CD4-positive, alpha-beta T cell treated with Interleukin-10 for 1 hour (primary cell): Measurements from ENCODE around the gene TASP1.
"Not testable (repeated sequence)": the region's sequence is repeated elsewhere in the genome, so short reads cannot be mapped to it uniquely, and the experiment has no call there.

Experiments
- DNase-seq: peaks from one replicate; pipeline ENCODE4 v3.0.0-alpha.2; 2020

The TASP1 gene

GRCh38 chr20:13648291-13649228 lies 9.8 kb upstream of the TASP1 start:
- no peak for DNase-seq

- DNase-seq: no peak
Observed at GRCh38 chr20:13644010-13644409, 5.3 kb upstream of the TASP1 start.

- no peak for DNase-seq
Observed at GRCh38 chr20:13639150-13639497, 392 bp upstream of the TASP1 start.

- DNase-seq: no peak
Observed at GRCh38 chr20:13638162-13638495, 603 bp downstream of the TASP1 start.

GRCh38 chr20:13632431-13632830 lies 6.3 kb downstream of the TASP1 start:
- no peak for DNase-seq

GRCh38 chr20:13627525-13627924 lies 11.2 kb downstream of the TASP1 start:
- DNase-seq: not testable (repeated sequence)

GRCh38 chr20:13626724-13627123 lies 12.0 kb downstream of the TASP1 start:
- no peak for DNase-seq

GRCh38 chr20:13625304-13625979 lies 13.3 kb downstream of the TASP1 start:
- DNase-seq: no peak

GRCh38 chr20:13619415-13619814 lies 19.3 kb downstream of the TASP1 start:
- not testable (repeated sequence) for DNase-seq

GRCh38 chr20:13618456-13618855 lies 20.3 kb downstream of the TASP1 start:
- DNase-seq: not testable (repeated sequence)

GRCh38 chr20:13617585-13617984 lies 21.1 kb downstream of the TASP1 start:
- DNase-seq: not testable (repeated sequence)

- not testable (repeated sequence) for DNase-seq
Observed at GRCh38 chr20:13616713-13617112, 22.0 kb downstream of the TASP1 start.

GRCh38 chr20:13613917-13614316 lies 24.8 kb downstream of the TASP1 start:
- DNase-seq: no peak

GRCh38 chr20:13611611-13612125 lies 27.1 kb downstream of the TASP1 start:
- no peak for DNase-seq

GRCh38 chr20:13610184-13610583 lies 28.5 kb downstream of the TASP1 start:
- DNase-seq: peak; percentile 3

- no peak for DNase-seq
Observed at GRCh38 chr20:13608066-13608465, 30.7 kb downstream of the TASP1 start.

- DNase-seq: not testable (repeated sequence)
Observed at GRCh38 chr20:13593423-13593822, 45.3 kb downstream of the TASP1 start.

- no peak for DNase-seq
Observed at GRCh38 chr20:13588049-13588448, 50.7 kb downstream of the TASP1 start.

GRCh38 chr20:13587370-13587769 lies 51.4 kb downstream of the TASP1 start:
- DNase-seq: no peak

- DNase-seq: no peak
Observed at GRCh38 chr20:13586133-13586532, 52.6 kb downstream of the TASP1 start.

- no peak for DNase-seq
Observed at GRCh38 chr20:13581451-13581850, 57.3 kb downstream of the TASP1 start.

- DNase-seq: no peak
Observed at GRCh38 chr20:13580707-13581106, 58.0 kb downstream of the TASP1 start.

GRCh38 chr20:13574071-13574470 lies 64.7 kb downstream of the TASP1 start:
- DNase-seq: no peak

- DNase-seq: no peak
Observed at GRCh38 chr20:13571662-13572061, 67.1 kb downstream of the TASP1 start.
